NCI-H1694 treated with DMSO at 0.1 percent for 48 hours (cell line): ENCODE data around the gene DDX17.

ENCODE experiments used
- DNase-seq: peaks from one replicate; lab custom pipeline; 2025; lab: John Stamatoyannopoulos, UW

DDX17 gene

DNA sequence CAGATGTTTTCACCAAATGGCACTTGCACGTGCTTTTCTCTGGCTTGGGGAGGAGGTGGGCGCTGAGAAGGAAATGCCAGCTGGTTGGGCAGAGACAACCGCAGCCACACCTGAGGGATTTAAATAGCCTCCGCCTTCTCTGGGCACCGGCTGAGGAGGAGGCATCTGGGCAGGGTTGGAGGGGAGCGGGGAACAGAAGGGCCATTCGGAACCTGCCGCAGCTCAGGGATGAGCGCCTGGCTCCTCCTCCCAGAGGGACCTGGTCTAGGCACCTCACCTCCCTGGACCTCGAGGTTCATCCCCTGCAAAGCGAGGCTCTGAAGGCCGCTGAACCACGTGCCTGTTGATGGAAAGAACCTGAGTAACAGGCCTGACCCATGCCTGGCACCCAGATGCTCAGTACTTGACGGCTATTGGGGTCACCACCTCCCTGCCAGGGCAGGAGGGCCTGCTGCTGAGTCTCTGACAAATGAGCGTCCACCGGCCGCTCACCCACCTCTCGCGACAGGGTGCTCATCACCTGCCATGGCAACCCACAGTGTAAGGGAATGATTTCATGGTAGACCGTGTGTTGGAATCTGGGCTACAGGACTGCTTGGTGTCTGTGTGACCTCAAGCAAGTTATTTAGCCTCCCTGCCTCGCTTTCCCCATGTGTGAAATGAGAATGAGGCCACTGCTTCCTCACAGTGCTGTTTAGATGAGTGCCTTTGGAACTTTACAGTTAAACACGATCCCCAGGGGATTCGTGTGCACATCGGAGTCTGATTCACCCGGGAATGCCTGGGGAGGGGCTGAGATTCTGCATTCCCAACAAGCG lies 40.2 kb downstream of the DDX17 start:
- no peak for DNase-seq

DNA sequence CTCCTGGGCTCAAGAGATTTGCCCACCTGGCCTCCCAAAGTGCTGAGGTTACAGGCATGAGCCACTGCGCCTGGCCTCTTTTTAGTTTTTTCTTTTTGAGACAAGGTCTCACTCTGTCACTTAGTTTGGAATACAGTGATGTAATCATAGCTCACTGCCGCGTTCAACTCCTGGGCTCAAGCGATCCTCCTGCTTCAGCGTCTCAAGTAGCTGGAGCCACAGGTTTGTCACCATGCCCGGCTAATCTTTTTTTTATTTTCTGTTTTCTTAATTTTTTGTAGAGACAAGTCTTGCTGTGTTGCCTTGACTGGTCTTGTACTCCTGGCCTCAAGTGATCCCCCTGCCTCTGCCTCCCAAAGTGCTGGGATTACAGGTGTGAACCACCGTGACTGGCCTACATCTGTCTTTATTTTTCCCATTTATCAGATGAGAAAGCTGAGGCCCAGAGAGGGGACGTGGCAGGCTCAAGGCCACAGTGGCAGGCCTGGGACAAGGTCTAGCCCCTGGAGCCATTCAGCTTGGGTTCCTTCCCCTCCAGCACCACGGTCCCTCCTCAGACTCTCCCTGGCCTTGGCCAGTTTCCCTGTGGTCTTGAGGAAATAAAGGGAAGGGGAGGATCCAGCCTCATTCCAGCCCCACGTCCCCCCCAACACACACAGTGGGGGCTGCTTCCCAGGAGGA lies 41.0 kb downstream of the DDX17 start:
- no peak for DNase-seq

DNA sequence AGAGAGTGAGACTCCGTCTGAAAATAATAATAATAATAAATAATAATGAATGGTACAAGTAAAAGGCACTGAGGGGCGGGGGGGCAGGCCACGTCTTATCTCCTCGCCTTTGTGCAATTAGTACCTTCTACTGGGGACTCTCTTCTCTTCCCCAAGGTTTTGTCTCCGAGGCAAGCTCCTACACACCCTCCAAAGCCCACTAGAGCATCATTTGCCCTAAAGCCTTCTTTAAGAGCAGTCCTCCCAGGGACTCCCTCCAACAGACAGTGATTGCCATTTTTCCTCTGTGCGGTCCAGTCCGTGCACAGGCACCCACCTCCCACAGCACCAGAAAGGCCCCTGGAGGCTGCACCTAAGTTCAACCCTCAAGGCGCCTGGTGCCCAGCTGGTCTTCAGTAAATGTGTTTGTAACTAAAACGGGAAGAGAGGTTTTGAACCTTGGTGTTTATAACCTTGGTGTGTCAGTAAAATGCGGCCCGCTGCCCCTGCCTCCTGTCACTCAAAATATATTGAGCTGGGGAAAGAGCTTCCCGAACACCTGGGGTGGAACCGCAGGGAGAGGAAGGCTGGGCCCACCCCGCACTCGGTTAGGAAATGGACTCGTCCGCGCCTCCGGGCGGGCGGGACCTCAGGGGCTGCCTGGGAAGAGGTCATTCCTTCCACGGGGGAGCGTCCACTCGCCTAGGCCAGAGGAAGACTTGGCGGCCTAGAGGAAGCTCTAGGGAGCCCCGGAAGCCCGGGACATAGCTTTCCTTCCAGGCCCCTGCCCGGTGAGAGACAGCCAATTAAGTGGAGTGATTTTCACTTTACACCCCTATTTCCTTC lies 42.9 kb downstream of the DDX17 start:
- no peak for DNase-seq

DNA sequence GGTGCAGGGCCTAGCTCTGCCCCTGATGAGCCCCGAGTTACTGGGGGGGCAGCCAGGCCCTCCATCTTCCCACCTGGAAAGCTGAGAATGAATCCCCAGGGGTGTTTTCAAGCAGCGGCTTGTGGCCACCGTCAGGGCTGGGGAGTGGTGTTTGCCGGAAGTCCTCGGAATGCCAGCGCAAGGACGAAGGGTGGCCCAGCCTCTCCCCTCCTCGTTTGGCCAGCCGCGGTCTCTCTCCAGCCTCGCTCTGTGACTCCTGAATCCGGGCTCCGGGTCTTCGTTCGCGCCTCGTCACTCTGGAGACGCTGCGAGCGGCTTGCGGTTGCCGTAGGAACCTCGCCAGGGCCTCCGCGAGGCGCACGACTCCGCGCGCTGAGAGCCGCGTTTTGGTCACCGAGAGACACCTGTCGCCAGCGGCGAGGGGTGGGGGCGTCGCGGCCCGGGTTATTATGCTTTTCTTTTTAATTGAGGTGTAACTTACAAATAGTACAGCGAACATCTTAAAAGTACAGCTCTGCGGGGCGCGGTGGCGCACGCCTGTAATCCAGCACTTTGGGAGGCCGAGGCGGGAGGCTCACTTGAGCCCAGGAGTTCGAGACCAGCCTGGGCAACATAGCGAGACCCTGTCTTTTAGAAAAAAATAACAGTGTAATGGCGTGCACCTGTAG lies 44.6 kb downstream of the DDX17 start:
- peak; percentile 52 for DNase-seq

DNA sequence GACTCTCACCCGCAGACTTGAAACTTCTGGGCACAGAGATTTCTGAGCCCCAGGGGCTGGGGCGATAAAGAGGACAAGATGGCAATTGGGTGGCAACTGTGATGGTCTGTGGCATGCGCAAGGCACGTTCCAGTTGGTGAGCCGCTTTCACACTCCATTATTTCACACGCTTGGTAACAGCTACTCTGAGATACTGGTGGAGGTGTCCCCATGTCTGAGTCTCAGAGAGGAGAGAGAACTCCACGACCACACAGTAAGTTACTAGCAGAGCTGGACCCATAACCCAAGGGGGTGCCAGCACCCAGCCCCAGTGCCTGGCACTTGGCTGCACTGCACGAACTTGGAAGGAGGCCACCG lies 45.1 kb downstream of the DDX17 start:
- DNase-seq: peak; percentile 21

DNA sequence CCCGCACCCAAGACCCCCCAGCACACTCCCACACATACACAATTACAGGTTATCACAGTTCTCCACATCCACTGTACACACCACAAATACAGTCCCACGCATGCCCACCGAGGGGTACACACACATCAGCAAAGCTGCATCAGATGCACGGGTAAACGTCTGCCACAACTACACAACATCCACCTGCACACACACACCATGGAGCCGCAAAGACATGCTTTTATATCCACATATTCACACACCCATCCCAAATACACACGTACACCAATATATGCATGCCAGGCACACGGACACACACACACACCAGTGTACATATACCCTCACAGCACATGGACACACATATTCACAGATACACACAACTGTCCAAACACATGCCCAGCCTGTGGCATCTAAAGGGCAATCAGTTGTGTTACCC lies 45.7 kb downstream of the DDX17 start:
- no peak for DNase-seq

DNA sequence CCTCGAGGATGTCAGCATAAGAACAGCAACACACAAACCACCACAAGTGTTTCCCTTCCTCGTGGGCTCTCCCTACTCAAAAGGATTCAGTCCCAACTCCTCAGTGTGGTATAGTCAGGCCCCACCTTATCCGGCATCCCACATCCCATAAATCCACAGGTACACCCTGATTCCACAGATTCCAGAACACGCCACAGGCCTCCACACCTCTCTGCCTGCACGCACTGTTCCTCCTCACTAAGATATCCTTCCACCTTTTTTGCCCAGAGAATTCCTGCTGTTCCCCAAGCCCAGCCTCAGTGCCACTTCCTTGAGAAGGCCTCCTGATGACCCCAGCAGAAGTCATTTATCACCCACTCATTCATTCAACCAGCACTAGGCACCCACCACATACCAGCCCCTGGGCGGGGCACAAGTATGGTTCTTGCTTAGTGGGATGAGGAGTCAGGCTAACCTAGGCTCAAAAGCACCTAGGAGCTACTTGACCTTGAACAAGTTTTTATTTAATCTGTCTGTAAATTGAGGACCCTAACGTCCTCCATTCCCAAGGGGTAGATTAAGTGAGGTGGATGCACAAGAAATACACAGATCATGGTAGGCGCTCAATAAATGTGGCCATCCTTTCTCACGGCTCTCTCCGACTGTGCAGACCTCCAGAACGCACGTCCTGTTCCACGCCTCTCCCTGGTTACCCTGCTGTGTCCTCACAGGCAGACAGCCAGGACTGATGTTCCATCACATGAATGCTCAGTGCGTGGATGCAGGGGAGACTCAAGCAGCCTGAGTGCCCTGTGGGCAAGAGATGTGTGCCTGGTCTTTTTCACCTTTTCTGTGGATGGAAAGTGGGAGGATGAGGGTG lies 49.0 kb downstream of the DDX17 start:
- DNase-seq: no peak

DNA sequence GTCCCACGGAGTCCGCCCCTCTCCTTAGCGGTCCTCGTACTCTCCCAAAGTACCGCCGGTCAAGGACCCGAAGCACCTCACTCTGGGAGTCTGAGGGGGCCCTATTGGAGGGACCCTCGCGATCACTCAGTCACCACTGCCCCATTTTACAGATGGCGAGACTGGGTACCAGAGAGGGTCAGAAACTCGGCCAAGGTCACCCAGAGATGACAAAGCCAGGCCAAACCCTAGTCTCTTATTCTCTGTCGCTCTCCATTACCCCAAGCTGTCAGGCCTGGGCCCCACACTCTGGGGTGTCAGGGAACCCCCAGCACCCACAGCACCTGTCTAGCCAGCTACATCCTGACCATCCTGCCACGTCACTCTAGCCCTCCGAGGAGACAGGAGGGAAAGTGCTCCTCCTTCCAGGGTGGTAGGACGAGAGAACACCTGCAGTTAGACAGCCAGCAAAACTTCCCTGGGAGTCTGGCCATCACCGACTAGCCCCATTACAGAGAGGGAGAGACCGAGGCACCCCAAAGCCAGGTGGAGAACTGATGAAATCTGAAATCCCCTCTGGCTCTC lies 49.8 kb downstream of the DDX17 start:
- no peak for DNase-seq

DNA sequence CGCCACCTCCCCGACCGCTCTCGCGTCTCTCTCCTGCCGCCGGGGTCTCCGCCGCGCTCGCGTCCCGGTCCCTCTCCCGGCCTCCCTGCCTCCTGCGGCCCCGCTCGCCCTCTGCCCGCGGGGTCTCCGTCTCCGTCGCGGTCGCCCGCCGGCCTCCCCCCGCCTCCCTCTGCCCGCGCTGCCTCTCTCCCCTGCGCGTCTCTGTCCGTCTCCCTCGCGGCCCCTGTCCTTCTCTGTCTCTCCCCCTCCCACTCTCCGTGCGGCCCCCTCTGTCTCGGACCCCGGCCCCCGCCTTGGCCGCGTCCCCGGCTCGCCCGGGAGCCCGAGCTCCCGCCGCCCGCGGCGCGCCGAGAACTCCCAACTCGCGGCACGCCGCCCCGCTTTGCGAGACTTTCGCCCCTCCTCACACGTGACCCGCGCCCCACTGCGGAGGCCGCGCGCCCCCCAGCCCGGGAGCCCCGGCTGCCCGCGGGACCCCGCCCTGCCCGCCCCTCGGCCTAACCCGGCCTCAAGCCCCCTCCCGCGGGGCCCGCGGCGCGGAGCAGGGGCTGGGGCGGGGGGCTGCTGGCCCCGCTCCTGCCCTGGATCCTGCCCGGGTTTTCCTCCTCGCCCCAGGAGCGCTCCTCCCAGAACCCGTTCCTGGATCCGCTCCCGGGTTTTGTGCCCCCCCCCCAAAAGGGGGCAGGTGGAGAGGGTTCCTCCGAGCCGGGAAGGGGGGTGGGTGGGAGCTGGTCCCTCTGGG lies 50.4 kb downstream of the DDX17 start:
- no peak for DNase-seq

DNA sequence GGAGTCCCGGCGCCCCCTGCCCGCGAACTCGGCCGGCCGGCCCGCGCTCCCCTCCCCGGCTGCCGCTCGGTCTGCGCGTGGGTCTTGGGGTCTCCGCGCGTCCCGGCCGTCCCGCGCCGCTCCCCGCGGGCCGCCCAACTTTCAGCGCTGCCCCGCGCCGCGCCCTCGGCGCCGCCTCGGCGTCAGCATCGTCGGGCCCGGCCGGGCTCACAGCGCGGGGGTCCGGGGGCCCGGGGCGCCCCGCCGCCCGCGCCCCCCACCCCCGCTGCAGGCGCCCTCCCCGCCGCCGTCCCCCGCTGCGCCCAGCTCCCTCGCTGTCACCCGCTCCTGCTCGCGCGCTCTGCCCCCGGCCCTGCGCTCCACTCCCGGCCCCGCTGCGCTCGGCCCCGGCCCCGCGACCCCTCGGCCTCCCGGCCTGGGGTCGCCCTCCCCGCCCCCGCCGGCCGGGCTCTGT lies 51.0 kb downstream of the DDX17 start, which contains the start of gene KCNJ4:
KCNJ4 (minus strand) TSS at position 124 of the 454 bp plus-strand sequence. CDS start 27,067 bp downstream, outside the sequence.
- DNase-seq: no peak

DNA sequence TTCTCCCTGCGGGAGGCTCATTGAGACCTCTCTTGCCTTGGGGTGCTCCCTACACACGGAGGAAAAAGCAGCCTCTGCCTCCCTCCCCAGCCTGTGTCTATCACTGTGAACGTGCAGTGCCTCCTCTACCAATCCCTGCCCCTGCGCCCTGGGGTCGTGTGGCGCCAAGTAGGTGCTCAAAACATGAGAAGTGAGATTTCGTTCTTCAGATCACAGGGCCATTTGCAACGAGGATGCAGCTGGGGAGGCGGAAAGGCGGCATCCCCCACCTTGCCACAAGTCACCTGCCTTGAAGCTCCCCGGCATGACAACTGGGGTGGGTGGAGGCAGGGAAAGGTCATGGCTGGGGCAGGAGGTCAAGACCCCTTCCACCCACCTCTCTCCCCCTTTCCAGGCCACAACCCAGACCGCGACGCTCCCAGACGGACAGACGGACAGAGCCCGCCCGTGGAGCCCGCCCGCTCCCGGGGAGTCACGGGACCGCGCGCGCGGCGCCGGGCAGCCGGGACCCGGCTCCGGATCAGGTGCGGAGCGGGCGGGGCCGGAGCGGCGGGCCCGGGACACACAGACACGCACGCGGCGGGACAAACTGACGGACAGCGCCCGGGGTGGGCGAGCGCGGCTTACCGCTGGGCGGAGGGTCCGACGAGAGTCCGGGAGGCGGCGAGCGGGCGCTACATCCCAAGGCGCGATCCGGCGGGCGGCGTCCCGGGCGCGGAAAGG lies 51.6 kb downstream of the DDX17 start:
- no peak for DNase-seq

DNA sequence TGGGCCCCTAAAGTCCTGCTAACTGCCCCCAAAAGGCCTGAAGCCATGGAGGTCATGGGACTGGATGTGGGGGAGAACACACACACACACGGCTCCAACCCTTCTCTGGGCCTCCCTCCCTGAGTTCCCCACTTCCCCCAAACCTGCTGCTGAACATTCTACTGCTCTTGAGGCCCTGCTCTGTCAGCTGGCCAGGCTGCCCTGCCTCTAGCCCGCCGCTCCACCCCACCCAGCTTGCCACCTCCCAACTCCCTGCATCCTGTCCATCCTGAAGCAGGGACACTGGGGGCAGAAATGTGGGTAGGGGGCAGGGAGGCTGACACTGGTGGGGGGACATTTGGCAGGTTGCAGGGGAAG lies 52.1 kb downstream of the DDX17 start:
- no peak for DNase-seq

DNA sequence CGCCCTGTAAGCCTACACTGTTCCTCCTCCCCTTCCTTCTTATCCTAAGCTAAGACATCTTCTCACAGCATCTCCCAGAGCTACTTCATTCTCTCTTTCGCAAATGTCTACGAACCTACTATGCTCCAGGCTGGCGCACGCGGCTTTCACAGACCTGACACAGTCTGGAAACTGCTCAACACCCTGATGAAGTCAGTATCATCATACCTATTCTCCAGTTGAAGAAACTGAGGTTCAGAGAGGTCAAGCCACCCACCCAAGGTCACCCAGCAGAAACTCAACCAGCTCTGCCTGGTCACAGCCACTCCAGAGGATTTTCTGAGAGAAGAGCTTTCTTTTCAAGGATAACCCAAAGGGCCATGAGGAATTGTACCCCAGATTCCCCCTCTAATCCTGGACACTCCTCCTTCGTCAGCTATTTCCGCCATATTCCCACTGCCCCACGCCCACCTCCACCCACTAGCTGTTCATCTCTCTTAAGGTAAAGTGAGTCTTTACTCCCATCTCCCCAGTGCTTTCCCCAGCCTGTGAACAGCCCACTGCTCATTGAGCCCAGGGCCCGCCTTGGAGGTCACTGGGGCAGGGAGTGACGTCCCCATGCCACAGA lies 52.9 kb downstream of the DDX17 start:
- DNase-seq: no peak

DNA sequence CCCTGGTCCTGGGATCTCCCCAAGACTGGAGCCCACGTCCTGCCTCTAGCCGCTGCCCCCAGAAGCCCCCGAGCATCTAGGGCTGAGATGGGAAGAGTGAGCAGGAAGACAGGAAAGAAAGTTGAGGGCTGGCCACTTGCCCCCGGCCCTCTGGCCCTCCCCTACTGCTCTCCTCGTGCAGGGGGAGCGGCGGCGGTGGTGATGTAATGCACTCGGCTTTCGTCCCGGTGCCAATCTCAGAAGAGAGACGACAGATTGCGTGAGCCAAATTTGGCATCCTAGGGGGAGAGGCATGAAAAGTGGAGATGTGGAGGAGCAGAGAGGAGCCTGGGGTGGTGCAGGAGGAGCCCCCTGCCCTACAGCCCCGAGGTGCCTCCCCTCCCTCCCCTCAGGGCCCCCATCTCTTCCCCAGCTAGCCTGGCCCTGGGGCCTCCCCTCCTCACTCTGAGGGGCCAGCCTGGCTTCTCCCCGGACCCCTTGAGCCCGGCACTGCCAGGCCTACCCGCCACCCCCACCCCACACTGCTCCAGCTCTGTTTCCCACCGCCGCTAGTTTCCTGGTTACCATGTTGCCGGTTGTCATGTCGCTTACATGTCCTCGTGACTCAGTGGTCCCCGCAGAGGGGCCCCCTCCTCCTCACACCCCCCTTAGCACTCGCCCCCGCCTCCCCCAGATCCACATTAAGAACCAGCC lies 53.6 kb downstream of the DDX17 start:
- peak; percentile 75 for DNase-seq

DNA sequence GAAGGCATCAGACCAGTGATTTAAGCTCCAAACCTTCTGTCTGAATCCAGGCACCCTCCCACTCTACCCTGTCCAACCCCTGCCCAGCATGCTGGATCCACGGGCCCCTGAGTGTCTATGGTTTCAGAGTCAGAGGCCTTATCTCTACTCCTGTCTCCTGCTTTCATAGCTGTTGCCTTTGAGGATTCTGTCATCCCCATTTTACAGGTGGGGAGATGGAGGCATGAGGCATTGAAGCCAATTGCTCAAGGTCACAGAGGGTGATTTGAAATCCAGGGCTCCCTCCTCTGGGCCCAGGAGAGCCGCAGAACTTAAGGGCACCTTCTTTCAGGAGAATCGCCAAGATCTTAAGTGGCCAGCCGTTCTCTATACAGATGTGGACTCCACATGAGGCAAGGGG lies 54.2 kb downstream of the DDX17 start:
- no peak for DNase-seq

DNA sequence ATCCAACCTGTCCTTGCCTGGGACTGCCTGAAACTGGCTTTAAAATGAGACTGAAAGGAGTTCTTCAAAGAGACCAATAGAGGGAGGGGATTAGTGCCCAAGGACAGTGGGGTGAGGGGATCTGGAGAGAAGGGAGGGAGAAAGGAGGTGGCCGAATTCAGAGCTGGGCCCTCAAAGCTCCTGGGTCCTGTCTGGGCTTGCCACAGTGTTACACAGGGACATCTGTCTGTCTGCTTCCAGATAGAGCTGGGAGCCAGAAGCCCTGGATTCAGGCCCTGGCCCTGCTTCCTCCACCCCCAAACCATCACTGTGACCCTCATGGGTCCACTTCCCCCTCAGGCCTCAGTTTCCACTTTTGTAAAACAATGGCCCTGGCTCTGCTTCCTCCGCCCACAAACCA lies 54.7 kb downstream of the DDX17 start:
- no peak for DNase-seq

DNA sequence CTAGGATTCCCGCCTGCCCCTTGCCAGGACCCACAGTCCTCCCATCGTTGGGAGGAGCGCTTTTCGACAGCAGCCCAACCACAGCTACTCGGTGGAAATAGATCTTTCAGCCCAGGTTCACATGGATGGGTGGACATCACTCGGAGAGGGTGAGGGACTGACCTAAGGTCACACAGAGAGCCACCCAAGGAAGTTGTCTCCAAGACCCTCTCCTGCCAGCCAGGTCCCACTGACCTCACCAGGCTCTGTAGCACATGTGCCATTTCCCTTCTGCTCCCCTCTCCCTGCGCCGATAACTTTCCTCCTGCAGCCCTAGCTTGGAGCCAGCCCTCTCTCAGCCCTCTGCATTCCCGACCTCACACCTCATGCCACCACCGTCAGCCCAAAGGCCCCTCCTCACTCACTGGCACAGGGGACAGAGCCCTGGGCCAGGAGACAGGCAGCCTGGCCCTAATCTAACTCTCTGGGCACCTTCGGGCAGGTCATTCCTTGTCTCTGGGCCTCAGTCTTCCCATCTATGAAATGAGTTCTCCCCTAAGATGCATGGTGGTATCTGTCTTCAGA lies 55.8 kb downstream of the DDX17 start:
- DNase-seq: no peak

DNA sequence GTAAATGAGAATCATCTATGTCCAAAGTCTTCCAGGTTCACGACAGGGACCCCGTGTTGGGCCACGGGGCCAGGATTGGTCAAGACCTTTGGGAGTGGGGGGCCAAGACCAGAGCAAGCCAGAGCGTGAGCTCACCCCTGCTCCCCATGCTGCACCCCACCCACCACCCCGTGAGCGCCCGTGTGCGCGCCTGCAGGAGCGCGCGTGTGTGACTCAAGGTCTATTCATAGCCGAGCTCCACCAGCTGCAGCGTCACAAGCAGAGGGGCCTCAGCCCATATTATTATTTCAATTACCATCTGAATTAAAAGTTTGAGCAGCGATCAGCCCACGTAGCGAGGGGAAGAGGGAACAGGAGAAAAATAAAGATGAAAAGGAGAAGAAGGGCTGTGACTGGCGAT lies 56.3 kb downstream of the DDX17 start:
- DNase-seq: no peak
